Measurements from ENCODE around the gene TMEM204.

Gene TMEM204

DNA sequence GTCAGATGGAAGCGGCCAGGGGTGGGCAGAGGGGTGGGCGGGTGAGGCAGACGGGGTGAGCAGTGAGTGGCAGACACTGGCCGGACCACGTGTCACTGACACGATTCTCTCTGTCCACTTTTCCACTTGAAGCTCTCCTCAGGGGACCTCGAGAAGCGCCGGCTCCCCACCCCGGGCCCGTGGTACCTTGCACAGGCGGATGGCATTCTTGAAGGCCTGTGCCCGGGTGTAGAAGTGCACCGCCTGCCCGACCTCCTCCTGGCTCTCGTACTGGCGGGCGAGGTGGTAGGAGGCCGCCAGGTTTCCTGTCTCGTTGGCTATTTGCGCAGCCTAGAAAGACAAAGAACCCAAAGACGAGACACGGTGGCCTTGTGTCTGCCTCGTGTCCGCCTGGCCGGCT is 9.1 kb upstream of the TMEM204 start:
- Histone ChIP-seq H3K4me3 (ENCODE audit: low read depth, low read length) (no peak overlapping the region), H3K36me3 (no peaks in the 10 kb centered on the region), H3K9me3 (no peaks in the 10 kb centered on the region), H3K27me3 (no peaks in the 10 kb centered on the region), H3K4me1 (peaks cover 5% of the 10 kb centered on the region; the same call in 1 of the 2 replicates)
- DNase-seq, result peak; percentile 6
- TF ChIP-seq, protein P1, sequence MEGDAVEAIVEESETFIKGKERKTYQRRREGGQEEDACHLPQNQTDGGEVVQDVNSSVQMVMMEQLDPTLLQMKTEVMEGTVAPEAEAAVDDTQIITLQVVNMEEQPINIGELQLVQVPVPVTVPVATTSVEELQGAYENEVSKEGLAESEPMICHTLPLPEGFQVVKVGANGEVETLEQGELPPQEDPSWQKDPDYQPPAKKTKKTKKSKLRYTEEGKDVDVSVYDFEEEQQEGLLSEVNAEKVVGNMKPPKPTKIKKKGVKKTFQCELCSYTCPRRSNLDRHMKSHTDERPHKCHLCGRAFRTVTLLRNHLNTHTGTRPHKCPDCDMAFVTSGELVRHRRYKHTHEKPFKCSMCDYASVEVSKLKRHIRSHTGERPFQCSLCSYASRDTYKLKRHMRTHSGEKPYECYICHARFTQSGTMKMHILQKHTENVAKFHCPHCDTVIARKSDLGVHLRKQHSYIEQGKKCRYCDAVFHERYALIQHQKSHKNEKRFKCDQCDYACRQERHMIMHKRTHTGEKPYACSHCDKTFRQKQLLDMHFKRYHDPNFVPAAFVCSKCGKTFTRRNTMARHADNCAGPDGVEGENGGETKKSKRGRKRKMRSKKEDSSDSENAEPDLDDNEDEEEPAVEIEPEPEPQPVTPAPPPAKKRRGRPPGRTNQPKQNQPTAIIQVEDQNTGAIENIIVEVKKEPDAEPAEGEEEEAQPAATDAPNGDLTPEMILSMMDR (IDR thresholded peaks at IDR 0.05; ENCODE audit: low read depth, low read length), result no peak

DNA sequence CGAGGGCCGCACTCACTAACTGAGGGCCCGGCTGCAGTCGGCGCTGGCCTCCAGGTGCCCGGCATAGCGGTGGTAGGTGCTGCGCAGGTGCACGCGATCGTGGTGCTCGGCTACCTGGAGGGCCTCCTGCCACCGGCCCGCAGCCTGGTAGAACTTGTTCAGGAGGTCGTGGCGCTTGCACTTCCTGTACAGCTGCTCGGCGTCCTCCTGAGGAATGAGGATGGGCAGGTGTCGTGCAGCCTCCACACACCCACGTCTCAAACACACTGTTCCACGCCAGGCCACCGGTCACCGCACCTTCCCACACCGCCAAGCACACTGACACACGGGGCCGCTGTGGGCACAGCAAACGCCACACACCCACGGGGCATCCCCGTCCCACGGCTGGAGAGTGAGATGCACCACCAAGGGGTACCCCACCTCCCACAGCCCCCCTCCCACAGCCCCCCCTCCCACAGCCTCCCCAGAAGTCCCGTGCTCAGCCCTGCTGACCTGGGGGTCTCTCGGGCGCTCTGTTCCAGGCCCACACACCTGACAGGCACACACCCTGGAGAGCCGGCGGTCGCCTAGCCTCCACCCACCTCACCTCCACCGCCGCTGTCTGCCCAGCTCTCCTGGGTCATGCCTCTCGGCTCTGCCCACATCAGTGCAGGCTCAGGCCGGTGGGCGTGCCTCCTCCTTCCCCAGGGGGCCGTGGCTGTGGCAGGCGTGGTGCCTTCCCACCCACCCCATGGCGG is 7.4 kb upstream of the TMEM204 start:
- peaks cover 9% of the 10 kb centered on the region for H3K4me1 ChIP-seq
- DNase-seq, result peak; percentile 9
- no peaks in the 10 kb centered on the region for H3K27me3 ChIP-seq
- TF ChIP-seq, protein P1 (IDR thresholded peaks at IDR 0.05; ENCODE audit: low read depth, low read length), result no peak
- no peak overlapping the region for H3K4me3 ChIP-seq (ENCODE audit: low read depth, low read length)
- no peaks in the 10 kb centered on the region for H3K9me3 ChIP-seq
- no peaks in the 10 kb centered on the region for H3K36me3 ChIP-seq

DNA sequence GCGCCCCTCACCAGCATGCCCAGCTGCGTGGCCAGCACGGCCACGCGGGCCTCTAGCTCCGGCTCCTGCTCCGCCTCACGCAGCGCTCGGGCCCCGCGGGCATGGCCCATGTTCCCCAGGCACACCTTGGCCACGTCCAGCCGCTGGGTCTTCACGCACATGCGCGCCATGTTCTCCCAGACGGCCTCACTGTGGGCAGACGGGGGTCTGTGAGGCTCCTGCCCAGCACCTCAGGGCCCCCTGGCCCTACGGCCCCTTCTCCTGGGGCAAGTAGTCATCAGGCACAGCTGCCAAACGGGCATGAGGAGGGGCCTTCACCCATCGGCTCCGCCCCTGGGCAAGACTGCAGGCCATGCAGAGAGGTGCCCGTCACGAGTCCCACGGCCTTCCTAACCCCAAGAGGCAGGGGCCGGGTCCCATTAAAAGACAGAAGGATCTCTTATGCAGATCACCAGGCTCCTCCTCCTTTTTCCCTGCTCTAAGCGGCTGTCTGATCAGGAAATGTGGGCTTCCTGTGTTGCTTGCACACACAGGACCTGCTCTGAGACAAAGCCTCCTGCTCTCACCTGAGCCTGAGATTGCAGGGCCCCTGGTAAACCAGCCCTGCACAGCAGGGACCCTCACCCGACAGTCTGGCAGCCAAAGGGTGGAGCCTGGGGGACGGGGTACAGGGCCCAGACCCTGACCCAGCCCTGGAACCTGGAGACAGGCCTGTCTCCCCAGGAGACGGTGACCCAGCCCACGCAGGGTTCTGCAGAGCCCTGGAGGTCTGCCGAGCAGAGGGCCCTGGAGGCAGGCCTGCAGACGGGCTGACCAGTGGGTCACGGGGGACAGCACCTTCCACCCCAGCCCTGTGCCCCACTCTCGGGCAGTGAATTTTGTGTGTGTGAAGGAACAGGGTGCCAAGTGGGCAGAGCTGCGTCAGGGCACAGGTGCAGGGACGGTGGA is 6.6 kb upstream of the TMEM204 start:
- peak; percentile 7 for DNase-seq
- Histone ChIP-seq H3K27me3 (no peaks in the 10 kb centered on the region), H3K4me3 (ENCODE audit: low read depth, low read length) (no peak overlapping the region), H3K4me1 (peaks cover 18% of the 10 kb centered on the region), H3K9me3 (no peaks in the 10 kb centered on the region), H3K36me3 (no peaks in the 10 kb centered on the region)
- TF ChIP-seq, protein P1 (IDR thresholded peaks at IDR 0.05; ENCODE audit: low read depth, low read length), result no peak

DNA sequence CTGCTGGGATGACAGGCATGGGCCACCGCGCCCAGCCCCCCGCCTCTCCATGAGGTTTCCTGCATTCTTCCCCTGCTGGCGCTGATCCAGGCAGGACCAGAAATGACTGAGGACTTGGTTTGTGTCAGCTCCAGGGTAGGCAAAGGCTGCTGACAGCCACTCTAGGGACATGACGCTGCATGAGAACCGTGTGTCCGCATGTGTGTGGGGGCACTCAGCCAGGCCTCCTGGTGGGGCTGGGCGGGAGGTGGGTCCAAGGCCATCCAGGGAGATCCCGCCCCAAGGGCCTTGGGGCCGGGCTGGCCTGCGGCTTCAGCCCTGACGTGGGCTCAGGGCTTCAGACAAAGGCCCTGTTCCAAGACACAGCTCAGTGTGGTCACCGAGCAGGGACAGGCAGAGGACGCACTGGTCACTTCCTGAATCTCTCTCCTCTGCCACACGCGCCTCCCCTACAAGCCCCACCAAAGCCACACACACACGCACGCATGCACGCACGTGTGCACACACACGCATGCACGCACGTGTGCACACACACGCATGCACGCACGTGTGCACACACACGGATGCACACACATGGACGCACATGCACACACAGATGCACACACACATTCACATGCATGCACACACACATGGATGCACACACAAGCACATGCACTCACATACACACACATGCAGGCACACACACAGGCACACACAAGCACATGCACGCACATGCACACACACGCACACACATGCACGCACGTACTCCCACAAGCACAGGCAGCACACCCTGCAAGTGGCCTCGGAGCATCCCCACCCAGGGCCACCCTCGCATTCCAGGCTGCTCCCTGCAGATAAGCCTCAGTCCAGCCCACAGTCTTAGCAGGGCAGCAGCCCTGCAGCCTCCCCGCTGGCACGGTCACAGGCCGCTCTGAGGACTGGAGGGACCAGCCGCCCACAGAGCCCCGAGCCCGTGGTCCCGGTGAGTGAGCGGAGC is 5.3 kb upstream of the TMEM204 start:
- Histone ChIP-seq H3K4me1 (peaks cover 30% of the 10 kb centered on the region), H3K9me3 (no peaks in the 10 kb centered on the region), H3K27me3 (no peaks in the 10 kb centered on the region), H3K36me3 (no peaks in the 10 kb centered on the region), H3K4me3 (ENCODE audit: low read depth, low read length) (no peak overlapping the region)
- TF ChIP-seq, protein P1 (IDR thresholded peaks at IDR 0.05; ENCODE audit: low read depth, low read length), result no peak
- DNase-seq, result peak; percentile 74

DNA sequence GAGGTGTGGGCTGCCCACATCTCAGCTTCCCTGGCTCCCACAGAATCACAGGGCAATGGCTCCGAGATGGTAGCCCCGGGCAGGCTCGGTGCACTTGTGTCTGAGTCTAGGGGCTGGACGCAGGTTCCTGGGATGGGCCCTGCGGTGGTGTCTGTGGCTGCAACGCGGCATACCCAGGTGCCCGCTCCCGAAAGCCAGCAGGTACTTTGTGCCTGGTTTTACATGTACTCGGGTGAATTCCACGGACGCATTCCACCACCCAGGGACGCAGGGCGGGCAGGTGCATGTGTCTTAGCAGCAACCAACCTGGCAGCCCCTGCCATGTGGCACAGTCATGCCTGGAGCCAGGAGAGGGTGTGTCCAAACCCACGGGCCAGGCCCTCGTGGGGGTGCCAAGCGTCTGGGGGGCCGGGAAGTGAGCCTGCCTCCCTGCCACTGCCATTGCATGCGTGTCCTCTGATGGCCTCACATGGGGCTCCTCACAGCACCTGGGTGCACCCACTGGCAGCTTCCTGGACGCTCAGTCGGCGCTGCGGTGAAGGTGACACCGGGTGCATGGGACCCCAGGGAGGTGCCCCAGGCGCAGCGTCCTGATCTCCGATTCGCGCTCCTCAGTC is 4.4 kb upstream of the TMEM204 start:
- H3K36me3 ChIP-seq, result no peaks in the 10 kb centered on the region
- TF ChIP-seq, protein P1 (IDR thresholded peaks at IDR 0.05; ENCODE audit: low read depth, low read length), result no peak
- no peaks in the 10 kb centered on the region for H3K27me3 ChIP-seq
- peaks cover 32% of the 10 kb centered on the region for H3K4me1 ChIP-seq
- no peaks in the 10 kb centered on the region for H3K9me3 ChIP-seq
- peak; percentile 9 for DNase-seq
- no peak overlapping the region for H3K4me3 ChIP-seq (ENCODE audit: low read depth, low read length)
